Right atrium auricular region (tissue), 2 donors: ENCODE measurements around the gene HOXD1. TPM values are rescaled to one million over a fixed set of nuclear protein-coding genes. Genes with fewer than 3 reads are reported as not detected.

Experiments used
- DNase-seq: peaks from one replicate; pipeline ENCODE4 v3.0.0-alpha.2; 2019; ENCODE audit warnings: low spot score
- H3K27ac ChIP-seq, 2 donors: fragments of 200-600 bp; sonication (generic); 1 replicate in 1 of 2; 2 replicates in 1 of 2; pipeline ENCODE4 v1.5.1; 2016 to 2019
- H3K27me3 ChIP-seq, 2 donors: fragments of 200-600 bp; sonication (generic); one replicate each; pipeline versions ENCODE4 v1.5.1 to v1.6.0; 2017 to 2019
- H3K36me3 ChIP-seq: fragments of 200-600 bp; sonication (generic); one replicate; pipeline ENCODE4 v1.5.1; 2016
- H3K4me1 ChIP-seq, 2 donors: fragments of 200-600 bp; sonication (generic); one replicate each; pipeline versions ENCODE4 v1.5.1 to v1.6.0; 2017 to 2019
- H3K4me3 ChIP-seq, 2 donors: fragments of 200-600 bp; sonication (generic); 1 replicate in 1 of 2; 2 replicates in 1 of 2; pipeline ENCODE4 v1.5.1; 2017 to 2019; ENCODE audit warnings: mild to moderate bottlenecking in 1 of 2, moderate library complexity in 1 of 2
- H3K9me3 ChIP-seq, 2 donors: fragments of 200-600 bp; sonication (generic); one replicate each; pipeline ENCODE4 v1.5.1; 2019
- CTCF ChIP-seq, 2 donors: fragments of 200-600 bp; sonication (generic); IDR thresholded peaks; one replicate each; pipeline ENCODE4 v1.5.1; 2019; ENCODE audit warnings: antibody characterized with exemption in 2 of 2
- total RNA-seq, 2 donors: library from RNA; depleted of rRNA; stranded (reverse); fragments of >200 nt; gene quantifications; one replicate each; pipeline ENCODE4 v1.1.0, GENCODE V29; 2016

HOXD1 gene
- total RNA-seq, 2 donors from 2014 or later, result not detected

- Histone ChIP-seq H3K4me3 (no peak overlapping the region), H3K4me1 (peaks cover 0 to 16% of the 10 kb centered on the region in 2 donors), H3K27ac (no peak overlapping the region), H3K27me3 (peaks cover 22 to 26% of the 10 kb centered on the region in 2 donors), H3K36me3 (no peaks in the 10 kb centered on the region), H3K9me3 (no peaks in the 10 kb centered on the region)
- no peak for DNase-seq
- no peak for TF ChIP-seq CTCF (IDR thresholded peaks at IDR 0.05)
These were observed 46.2 kb upstream of the HOXD1 start for GRCh38 chr2:176142281-176142680.

- H3K9me3 ChIP-seq, result no peaks in the 10 kb centered on the region
- peaks cover 26 to 29% of the 10 kb centered on the region in 2 donors for H3K27me3 ChIP-seq
- H3K27ac ChIP-seq, result no peak overlapping the region
- H3K4me1 ChIP-seq, result peaks cover 0 to 7% of the 10 kb centered on the region in 2 donors
- H3K4me3 ChIP-seq, result no peak overlapping the region
- TF ChIP-seq CTCF (IDR thresholded peaks at IDR 0.05), result no peak
- H3K36me3 ChIP-seq, result no peaks in the 10 kb centered on the region
- DNase-seq, result no peak
These were observed 43.1 kb upstream of the HOXD1 start for GRCh38 chr2:176145085-176145969.

- DNase-seq, result no peak
- Histone ChIP-seq H3K9me3 (no peaks in the 10 kb centered on the region), H3K27me3 (peaks cover 29% of the 10 kb centered on the region in 2 donors), H3K27ac (no peak overlapping the region), H3K36me3 (no peaks in the 10 kb centered on the region), H3K4me3 (no peak overlapping the region), H3K4me1 (no peaks in the 10 kb centered on the region)
- TF ChIP-seq CTCF (IDR thresholded peaks at IDR 0.05), result no peak
These were observed 42.4 kb upstream of the HOXD1 start for GRCh38 chr2:176146101-176146500.

- Histone ChIP-seq H3K36me3 (no peaks in the 10 kb centered on the region), H3K27me3 (peaks cover 30 to 32% of the 10 kb centered on the region in 2 donors), H3K9me3 (no peaks in the 10 kb centered on the region), H3K4me3 (no peak overlapping the region), H3K4me1 (peaks cover 0 to 1% of the 10 kb centered on the region in 2 donors), H3K27ac (no peak overlapping the region)
- no peak for DNase-seq
- no peak for TF ChIP-seq CTCF (IDR thresholded peaks at IDR 0.05)
These were observed 41.8 kb upstream of the HOXD1 start for GRCh38 chr2:176146645-176147044.

- no peaks in the 10 kb centered on the region for H3K9me3 ChIP-seq
- no peak for DNase-seq
- H3K4me1 ChIP-seq, result peaks cover 0 to 8% of the 10 kb centered on the region in 2 donors
- no peaks in the 10 kb centered on the region for H3K36me3 ChIP-seq
- H3K27ac ChIP-seq, result no peak overlapping the region
- no peak overlapping the region for H3K4me3 ChIP-seq
- TF ChIP-seq CTCF (IDR thresholded peaks at IDR 0.05), result no peak
- H3K27me3 ChIP-seq, result peaks cover 31 to 39% of the 10 kb centered on the region in 2 donors
These were observed 41.2 kb upstream of the HOXD1 start for GRCh38 chr2:176147210-176147799.
